Neural progenitor cell (in vitro differentiated cells): ENCODE results near the gene RHOV.

ENCODE experiments used
- CTCF ChIP-seq: fragments of 200-600 bp; sonication (generic); IDR thresholded peaks from 2 replicates; pipeline ENCODE4 v1.5.1; 2017; ENCODE audit warnings: antibody characterized with exemption, mild to moderate bottlenecking
- EZH2 ChIP-seq: fragments of 200-600 bp; sonication (generic); IDR thresholded peaks from 2 replicates; pipeline ENCODE4 v1.6.1; 2017; ENCODE audit warnings: antibody characterized with exemption, mild to moderate bottlenecking, moderate library complexity
- EZH2phosphoT487 ChIP-seq: fragments of 200-600 bp; sonication (generic); IDR thresholded peaks from 2 replicates; pipeline ENCODE4 v1.6.1; 2017; ENCODE audit warnings: antibody characterized with exemption

GRCh38 chr15:40877694-40878093 is 3.7 kb upstream of the RHOV start:
- TF ChIP-seq CTCF = no peak
- TF ChIP-seq EZH2 = no peak
- no peak for TF ChIP-seq EZH2phosphoT487
